CD4-positive, alpha-beta T cell (primary cell): ENCODE data around the gene RIPOR2. TPM values are rescaled to one million over a fixed set of nuclear protein-coding genes. Genes with fewer than 3 reads are reported as not detected.

Experiments used
- ATAC-seq: fragments of 200-7000 bp; cut with Tn5 transposase; one replicate; pipeline ENCODE4 v1.10.0; 2022; ENCODE audit warnings: mild to moderate bottlenecking; ENCODE audit not compliant: poor library complexity
- CTCF ChIA-PET: fragments of 350-600 bp; sonication (Branson Sonifier 250); formaldehyde crosslinking; loops from one replicate; lab custom pipeline; 2021; ENCODE audit warnings: antibody characterized with exemption, inconsistent platforms; lab: Charles Lee
- POLR2A ChIA-PET: fragments of 350-600 bp; sonication (Branson Sonifier 250); formaldehyde crosslinking; loops from one replicate; lab custom pipeline; 2021; ENCODE audit warnings: antibody characterized with exemption, inconsistent platforms; lab: Charles Lee
- DNase-seq, 14 experiments: peaks; one replicate each; pipeline ENCODE4 v3.0.0-alpha.2; 2013 to 2020; ENCODE audit warnings: mixed read lengths in 2 of 14
- H3K27ac ChIP-seq, 2 donors: one replicate each; pipeline versions ENCODE4 v1.5.1 to v1.7.0; 2013; ENCODE audit warnings: low read length in 2 of 2, low read depth in 1 of 2, mild to moderate bottlenecking in 1 of 2
- H3K27me3 ChIP-seq, 2 experiments: 1 replicate in 1 of 2; 2 replicates in 1 of 2; pipeline versions ENCODE4 v1.6.1 to v1.7.0; 2013; ENCODE audit warnings: low read length in 2 of 2, control low read depth in 1 of 2, mild to moderate bottlenecking in 1 of 2, moderate library complexity in 1 of 2; ENCODE audit not compliant: insufficient read depth in 2 of 2, control insufficient read depth in 1 of 2
- H3K36me3 ChIP-seq: one replicate; pipeline ENCODE4 v1.6.1; 2013; ENCODE audit warnings: low read length, control low read depth; ENCODE audit not compliant: insufficient read depth
- H3K4me1 ChIP-seq: one replicate; pipeline ENCODE4 v1.6.1; 2013; ENCODE audit warnings: low read length, control low read depth; ENCODE audit not compliant: insufficient read depth
- H3K4me3 ChIP-seq: one replicate; pipeline ENCODE4 v1.5.1; 2013; ENCODE audit warnings: mild to moderate bottlenecking, low read length, moderate library complexity
- H3K9me3 ChIP-seq, 2 experiments: 1 replicate in 1 of 2; 2 replicates in 1 of 2; pipeline versions ENCODE4 v1.6.1 to v1.7.0; 2013; ENCODE audit warnings: low read length in 2 of 2, mild to moderate bottlenecking in 2 of 2, control low read depth in 1 of 2, moderate library complexity in 1 of 2; ENCODE audit not compliant: control insufficient read depth in 1 of 2, insufficient read depth in 1 of 2
- H3K27ac Mint-ChIP-seq: one replicate; pipeline ENCODE4 v1.8.0; 2020; ENCODE audit warnings: mixed read lengths
- H3K27me3 Mint-ChIP-seq: one replicate; pipeline ENCODE4 v1.8.0; 2021; ENCODE audit warnings: mixed read lengths
- H3K36me3 Mint-ChIP-seq: one replicate; pipeline ENCODE4 v1.8.0; 2021; ENCODE audit warnings: low read depth, mixed read lengths
- H3K4me1 Mint-ChIP-seq: one replicate; pipeline ENCODE4 v1.8.0; 2021; ENCODE audit warnings: low read depth, mixed read lengths
- H3K4me3 Mint-ChIP-seq: one replicate; pipeline ENCODE4 v1.8.0; 2020; ENCODE audit warnings: mild to moderate bottlenecking, mixed read lengths
- H3K9me3 Mint-ChIP-seq: one replicate; pipeline ENCODE4 v1.8.0; 2020; ENCODE audit warnings: mixed read lengths
- intact Hi-C, 2 experiments: fragments of 100-400 bp; cut with DNase I in 1 of 2; cut with micrococcal nuclease in 1 of 2; formaldehyde crosslinking; loops; one replicate each; pipeline versions ENCODE4 v1.15.1 to v1.9.0; 2023 to 2025; cut with DNase I, micrococcal nuclease
- total RNA-seq, 174 experiments: library from RNA in 2 of 174; stranded (reverse) in 2 of 174; gene quantifications; one replicate each; pipeline ENCODE4 v1.2.3 and lab custom pipeline; 2021 to 2026
- TF ChIP-seq, protein P1 (sequence below): fragments of 200-600 bp; IDR thresholded peaks from one replicate; pipeline ENCODE4 v1.8.0; 2022; ENCODE audit warnings: antibody characterized with exemption, mild to moderate bottlenecking

The RIPOR2 gene
- total RNA-seq, 2 experiments from 2014 or later = 123 to 129 TPM

DNA sequence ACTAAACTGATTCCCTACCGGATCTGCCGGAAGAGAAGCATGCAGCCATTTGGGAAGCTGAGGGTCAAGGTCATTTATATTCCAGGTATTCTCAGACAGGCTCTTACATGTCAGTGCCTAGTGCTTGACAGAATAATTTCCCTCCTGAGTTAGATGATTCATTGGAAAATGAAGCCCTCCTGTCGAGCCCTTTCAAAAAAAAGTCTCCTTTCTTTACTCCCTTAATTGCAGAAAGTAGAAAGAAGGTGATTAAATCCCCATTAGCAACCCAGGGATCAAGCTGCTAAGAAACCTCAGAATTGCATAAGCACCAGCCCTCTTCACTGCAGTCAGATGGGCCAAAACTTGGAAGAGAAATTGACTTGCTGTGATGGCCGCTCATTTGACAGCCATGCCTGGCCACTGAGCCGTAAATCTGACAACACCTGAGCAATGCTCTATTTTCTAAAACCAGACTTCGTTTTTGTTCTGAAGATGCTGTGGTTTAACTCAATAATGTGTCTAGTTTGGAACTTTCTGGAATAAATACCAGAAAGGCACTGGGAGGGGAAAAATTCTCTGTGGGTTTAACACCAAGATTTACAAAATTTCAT is 76.1 kb downstream of the RIPOR2 start:
- Mint-ChIP-seq H3K4me1 (peaks cover 91% of the 10 kb centered on the region), H3K27me3 (no peaks in the 10 kb centered on the region), H3K9me3 (no peaks in the 10 kb centered on the region), H3K36me3 (peaks cover 100% of the 10 kb centered on the region), H3K27ac (peak overlapping the region; percentile 93), H3K4me3 (peak overlapping the region; percentile 51)
- Histone ChIP-seq H3K36me3 (peaks cover 99% of the 10 kb centered on the region), H3K27me3 (no peaks in the 10 kb centered on the region), H3K9me3 (no peaks in the 10 kb centered on the region), H3K4me1 (peaks cover 82% of the 10 kb centered on the region), H3K27ac (peak overlapping the region; percentile 69 to 78), H3K4me3 (no peak overlapping the region)
- TF ChIP-seq, protein P1, sequence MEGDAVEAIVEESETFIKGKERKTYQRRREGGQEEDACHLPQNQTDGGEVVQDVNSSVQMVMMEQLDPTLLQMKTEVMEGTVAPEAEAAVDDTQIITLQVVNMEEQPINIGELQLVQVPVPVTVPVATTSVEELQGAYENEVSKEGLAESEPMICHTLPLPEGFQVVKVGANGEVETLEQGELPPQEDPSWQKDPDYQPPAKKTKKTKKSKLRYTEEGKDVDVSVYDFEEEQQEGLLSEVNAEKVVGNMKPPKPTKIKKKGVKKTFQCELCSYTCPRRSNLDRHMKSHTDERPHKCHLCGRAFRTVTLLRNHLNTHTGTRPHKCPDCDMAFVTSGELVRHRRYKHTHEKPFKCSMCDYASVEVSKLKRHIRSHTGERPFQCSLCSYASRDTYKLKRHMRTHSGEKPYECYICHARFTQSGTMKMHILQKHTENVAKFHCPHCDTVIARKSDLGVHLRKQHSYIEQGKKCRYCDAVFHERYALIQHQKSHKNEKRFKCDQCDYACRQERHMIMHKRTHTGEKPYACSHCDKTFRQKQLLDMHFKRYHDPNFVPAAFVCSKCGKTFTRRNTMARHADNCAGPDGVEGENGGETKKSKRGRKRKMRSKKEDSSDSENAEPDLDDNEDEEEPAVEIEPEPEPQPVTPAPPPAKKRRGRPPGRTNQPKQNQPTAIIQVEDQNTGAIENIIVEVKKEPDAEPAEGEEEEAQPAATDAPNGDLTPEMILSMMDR = no peak
- no peak for ATAC-seq
- intact Hi-C loops = loop anchor here (2.0 to 5.0 kb wide), 2 partner anchors 48 to 73 kb away; no protein-coding TSS in a partner anchor
- ChIA-PET CTCF (interaction anchor here (0.9 to 6.7 kb wide), 6 partner anchors 12 to 211 kb away, joined by 3 to 95 read pairs (median 3); no protein-coding TSS in a partner anchor), POLR2A (interaction anchor here (0.7 to 6.1 kb wide), 6 partner anchors 13 to 1138 kb away, joined by 4 to 74 read pairs (median 10); partner anchors contain the start of gene RIPOR2)
- no peak for DNase-seq

DNA sequence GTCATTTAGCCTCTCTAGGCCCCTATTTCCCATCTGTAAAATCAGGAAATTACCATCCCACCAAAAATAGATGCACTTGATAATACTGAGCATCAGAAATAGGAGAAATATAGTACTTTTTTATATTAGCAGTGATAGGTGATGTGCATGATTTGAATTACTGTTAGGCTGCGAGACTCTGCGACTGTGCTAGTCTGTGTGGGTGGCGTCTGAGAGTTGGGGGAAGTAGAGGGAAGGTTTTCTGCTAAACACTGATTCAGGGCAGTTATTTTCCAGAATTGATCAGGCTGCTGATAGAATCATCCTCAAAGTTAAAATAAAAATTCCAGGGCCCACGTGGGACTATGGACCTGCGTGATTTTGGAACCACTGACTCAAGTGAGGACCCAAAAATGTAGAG is 76.6 kb downstream of the RIPOR2 start:
- TF ChIP-seq, protein P1 = no peak
- no peak overlapping the region for H3K4me3 ChIP-seq
- H3K36me3 Mint-ChIP-seq = peaks cover 100% of the 10 kb centered on the region

DNA sequence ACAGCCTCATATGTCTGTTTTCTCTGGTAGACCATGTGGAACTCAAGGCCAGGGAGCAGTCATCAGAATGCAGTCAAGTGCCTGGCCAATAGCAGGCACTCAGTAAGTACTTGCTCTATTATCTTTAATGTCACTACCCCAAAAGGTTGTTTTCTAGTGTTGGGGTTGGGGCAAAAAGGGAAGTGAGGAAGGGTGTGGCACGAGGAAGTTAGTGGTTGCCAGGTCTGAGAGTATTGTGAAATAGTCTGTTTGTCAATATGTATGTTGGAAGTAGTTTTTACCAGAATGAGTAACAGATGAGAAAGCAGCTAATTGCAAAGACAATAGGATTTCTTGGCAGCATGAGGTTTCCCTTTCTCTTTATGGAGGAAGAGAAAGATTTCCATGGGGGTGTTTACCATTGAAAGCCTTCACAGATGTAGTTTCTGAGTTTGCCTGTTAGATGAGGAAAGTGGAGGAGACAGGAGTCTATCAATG is 77.5 kb downstream of the RIPOR2 start:
- H3K27me3 Mint-ChIP-seq = no peaks in the 10 kb centered on the region
- ATAC-seq (peak; percentile 61), DNase-seq (peak in 8 of 14 experiments; percentile 19 to 82 (median 46))
- intact Hi-C loops = no loop called here
- peaks cover 71% of the 10 kb centered on the region for H3K4me1 ChIP-seq
- peak overlapping the region; percentile 93 for H3K27ac Mint-ChIP-seq
- H3K36me3 Mint-ChIP-seq = peaks cover 100% of the 10 kb centered on the region
- no peaks in the 10 kb centered on the region for H3K9me3 ChIP-seq
- H3K36me3 ChIP-seq = peaks cover 99% of the 10 kb centered on the region
- peak overlapping the region; percentile 69 to 78 for H3K27ac ChIP-seq
- H3K27me3 ChIP-seq = no peaks in the 10 kb centered on the region
- H3K4me3 ChIP-seq = peak overlapping the region; percentile 10
- CTCF ChIA-PET = interaction anchor here (0.9 to 6.7 kb wide), 4 partner anchors 77 to 213 kb away, joined by 4 to 95 read pairs (median 57); partner anchors contain the start of gene RIPOR2
- H3K4me1 Mint-ChIP-seq = peaks cover 79% of the 10 kb centered on the region
- no peaks in the 10 kb centered on the region for H3K9me3 Mint-ChIP-seq
- peak overlapping the region; percentile 78 for H3K4me3 Mint-ChIP-seq
- TF ChIP-seq, protein P1 = no peak
- POLR2A ChIA-PET = interaction anchor here (0.6 to 6.1 kb wide), 13 partner anchors 8 to 192 kb away, joined by 3 to 74 read pairs (median 5); partner anchors contain the start of gene RIPOR2

More for the DNA sequence above, 76.6 kb downstream of the RIPOR2 start:
- H3K9me3 Mint-ChIP-seq = no peaks in the 10 kb centered on the region
- intact Hi-C loops = no loop called here
- H3K9me3 ChIP-seq = no peaks in the 10 kb centered on the region
- H3K4me1 ChIP-seq = peaks cover 78% of the 10 kb centered on the region
- ATAC-seq (no peak), DNase-seq (peak in 1 of 14 experiments; percentile 43)
- CTCF ChIA-PET = interaction anchor here (1.9 to 6.7 kb wide), 3 partner anchors 76 to 160 kb away, joined by 12 to 95 read pairs (median 47); partner anchors contain the start of gene RIPOR2
- H3K4me3 Mint-ChIP-seq = peak overlapping the region; percentile 51
- POLR2A ChIA-PET = interaction anchor here (0.9 to 6.1 kb wide), 7 partner anchors 8 to 168 kb away, joined by 3 to 74 read pairs (median 13); partner anchors contain the start of gene RIPOR2
- H3K27me3 Mint-ChIP-seq = no peaks in the 10 kb centered on the region
- H3K27ac ChIP-seq = peak overlapping the region; percentile 69 to 78
- H3K27ac Mint-ChIP-seq = peak overlapping the region; percentile 93
- H3K4me1 Mint-ChIP-seq = peaks cover 86% of the 10 kb centered on the region
- no peaks in the 10 kb centered on the region for H3K27me3 ChIP-seq
- H3K36me3 ChIP-seq = peaks cover 99% of the 10 kb centered on the region
